ENCODE results near the gene CTNNA2.

The CTNNA2 gene

DNA sequence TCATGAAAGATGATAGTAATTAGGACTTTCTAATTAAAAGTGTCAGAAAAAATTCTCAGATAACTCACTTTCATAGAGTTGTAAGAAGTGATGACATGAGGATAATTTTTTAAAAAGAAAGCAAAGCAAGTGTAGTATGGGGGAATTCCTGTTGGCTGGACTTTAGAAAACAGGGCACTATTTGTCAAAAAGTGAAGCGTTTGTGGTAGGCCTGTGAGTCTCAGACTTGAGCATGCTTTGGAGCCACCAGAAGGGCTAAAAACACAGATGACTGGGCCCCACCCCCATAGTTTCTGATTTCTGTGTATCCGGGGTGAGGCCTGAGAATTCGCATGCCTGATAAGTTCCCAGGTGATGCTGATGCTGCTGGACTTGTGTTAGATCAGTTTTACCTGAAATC is 1014.3 kb downstream of the CTNNA2 start:
- no peak for DNase-seq

DNA sequence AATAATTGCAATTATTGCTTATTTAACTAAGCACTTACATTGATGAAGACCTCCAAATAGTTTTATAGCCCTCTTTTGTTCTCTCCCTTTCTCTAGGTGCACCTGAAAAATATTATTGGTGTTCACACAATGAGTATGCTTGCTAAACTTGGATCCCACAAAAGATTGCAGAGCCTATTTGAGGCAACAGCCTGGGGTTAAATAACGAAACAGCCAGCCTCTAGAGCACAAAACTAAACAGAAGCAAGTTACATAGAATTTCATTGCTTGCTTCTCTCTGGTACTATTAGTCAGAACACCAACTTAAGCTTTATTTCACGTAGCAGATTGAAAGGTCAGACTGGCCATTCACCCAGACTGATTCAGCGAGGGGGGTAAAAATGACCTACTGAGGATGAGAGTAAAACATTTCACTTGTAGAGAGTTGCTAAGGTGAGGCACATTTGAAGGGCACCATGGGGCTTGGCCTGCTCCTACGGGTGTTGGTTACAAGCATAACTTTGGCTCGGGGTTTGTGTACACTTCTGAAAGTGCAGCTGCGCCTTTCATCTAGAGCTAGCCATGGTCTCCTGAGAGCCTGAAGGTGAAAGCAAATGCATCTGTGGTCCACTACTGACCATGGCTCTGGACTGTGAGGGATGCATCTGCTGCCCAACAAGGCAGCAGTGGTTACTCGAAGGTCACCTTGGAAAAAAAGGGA is 1016.8 kb downstream of the CTNNA2 start:
- DNase-seq: no peak

DNA sequence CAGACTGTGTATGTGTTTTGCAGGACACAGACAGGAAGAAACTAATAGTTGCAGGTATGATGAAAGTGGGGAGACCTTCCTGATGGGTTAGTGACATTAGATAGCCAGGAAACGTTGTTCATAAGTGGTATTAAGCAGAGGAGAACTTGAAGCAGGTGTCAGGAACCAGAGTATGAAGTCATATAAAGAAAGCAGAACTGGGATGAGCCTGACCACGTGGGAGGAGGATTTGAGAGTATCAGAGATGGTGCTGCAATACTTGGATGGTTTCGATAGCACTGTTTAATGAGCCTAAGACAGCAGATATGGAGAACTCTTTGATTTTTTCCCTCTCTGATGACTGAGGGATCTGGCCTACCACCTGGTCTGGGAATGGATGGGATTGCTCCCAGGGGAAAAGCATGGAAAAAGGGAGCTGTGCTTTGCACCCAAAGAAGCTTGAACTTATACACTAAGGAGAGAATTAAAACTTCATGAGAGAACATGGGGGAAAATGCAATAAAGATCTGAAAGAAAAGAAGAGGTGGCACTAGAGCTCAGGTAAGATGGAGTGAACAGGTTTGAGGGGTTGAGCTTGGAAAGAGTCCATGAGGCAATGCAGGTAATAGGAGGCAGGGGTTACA is 1017.7 kb downstream of the CTNNA2 start:
- DNase-seq: no peak

GRCh38 chr2:80531319-80531718 is 1018.5 kb downstream of the CTNNA2 start:
- DNase-seq: no peak

GRCh38 chr2:80545420-80546210 is 1032.8 kb downstream of the CTNNA2 start:
- no peak for DNase-seq

DNA sequence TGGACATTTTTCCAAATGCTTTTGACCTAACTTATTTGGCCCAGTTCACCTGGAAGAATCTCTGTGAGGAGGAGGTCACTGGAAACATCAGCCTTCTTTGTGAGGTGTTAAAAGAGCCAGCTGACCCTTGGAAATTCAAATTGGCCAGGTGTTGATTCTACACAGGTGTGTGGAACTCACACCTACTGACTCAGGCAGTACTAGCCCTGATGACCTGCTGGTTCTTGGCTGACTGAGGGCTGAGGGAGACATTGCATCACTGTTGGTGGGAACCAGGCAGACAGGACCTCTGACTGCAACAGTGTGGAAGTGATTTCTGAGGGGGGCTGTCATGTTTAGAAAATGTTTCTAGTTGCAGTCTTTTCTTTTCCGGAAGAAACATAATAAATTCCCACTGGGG is 1033.9 kb downstream of the CTNNA2 start:
- no peak for DNase-seq

GRCh38 chr2:80547344-80547743 is 1034.5 kb downstream of the CTNNA2 start:
- no peak for DNase-seq

DNA sequence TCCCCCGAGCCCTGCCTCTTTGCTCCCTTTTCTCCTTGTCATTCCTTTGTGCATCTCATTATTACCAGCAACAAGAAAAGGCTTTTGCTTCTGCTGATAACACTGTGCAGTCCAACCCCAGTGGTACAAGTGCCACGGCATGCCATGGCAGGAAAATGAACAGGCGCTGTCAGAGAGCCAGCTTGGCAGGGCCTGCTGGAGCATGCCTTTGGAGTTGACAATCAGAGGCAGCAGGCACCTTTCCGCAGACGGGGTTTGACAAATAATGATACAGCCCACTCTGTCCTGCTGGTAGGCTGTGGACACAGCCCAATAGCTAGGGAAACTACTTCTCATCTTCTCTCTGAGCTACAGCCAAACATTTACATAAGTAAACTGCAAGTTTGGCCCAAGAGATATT is 1035.6 kb downstream of the CTNNA2 start:
- no peak for DNase-seq

GRCh38 chr2:80549901-80550300 is 1037.0 kb downstream of the CTNNA2 start:
- DNase-seq: no peak

DNA sequence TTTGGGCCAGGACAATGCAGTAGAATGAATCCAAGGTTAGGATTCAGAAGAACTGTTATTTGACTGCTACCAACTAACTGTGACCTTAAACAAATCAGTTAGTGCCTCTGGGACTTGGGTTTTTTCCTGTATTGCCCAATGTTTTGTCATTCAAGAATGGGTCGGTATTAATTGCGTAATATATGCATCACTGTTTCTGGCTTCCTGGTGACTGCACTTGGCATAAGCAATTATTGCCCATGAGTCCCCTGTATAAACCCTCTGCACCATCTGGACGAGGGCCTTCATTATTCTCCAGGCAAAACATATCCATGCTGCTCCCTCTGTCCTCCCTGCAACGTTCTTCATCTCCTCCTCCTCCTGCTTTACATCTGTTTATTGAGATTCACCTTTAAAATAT is 1047.5 kb downstream of the CTNNA2 start:
- DNase-seq: no peak

- no peak for DNase-seq
Observed at GRCh38 chr2:80568011-80568410, 1055.2 kb downstream of the CTNNA2 start.

DNA sequence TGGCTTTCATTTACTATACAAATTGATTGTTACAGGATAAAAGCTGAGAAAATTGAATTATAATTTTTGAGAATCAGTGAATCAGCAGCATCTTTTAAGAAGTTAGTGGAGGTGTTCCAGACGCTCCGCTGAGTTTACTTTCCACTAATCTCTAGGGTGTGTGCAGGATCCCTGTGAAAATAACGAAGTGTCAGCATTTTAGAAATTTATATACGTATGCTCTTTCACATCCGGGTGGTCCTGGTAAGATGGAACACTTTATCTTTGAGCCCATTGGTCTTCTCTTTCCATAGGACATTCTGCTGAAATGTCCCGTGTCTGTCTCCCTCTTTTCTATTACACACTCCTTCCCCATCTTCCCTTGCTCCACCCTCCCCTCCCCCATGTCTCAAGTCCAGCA is 1060.3 kb downstream of the CTNNA2 start:
- DNase-seq: no peak

GRCh38 chr2:80573950-80574349 is 1061.1 kb downstream of the CTNNA2 start:
- no peak for DNase-seq

DNA sequence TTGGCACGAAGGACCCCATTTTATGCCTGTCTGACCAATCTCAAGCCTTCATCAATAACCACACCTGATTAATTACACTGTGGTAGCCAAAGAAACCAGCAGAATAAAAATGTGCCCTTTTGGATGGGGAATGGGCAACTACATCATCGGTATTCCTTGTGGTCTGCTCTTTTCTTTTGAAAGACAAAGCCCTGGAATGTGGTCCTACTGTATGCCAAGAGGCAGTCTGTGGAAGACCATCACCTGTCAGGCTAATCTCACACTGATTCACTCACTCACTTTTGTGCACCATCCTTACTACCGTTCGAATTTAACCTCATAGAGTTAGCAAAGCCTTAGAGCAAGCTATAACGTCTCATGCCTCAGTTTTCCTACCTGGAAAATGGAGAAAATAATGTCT is 1066.9 kb downstream of the CTNNA2 start:
- DNase-seq: no peak

DNA sequence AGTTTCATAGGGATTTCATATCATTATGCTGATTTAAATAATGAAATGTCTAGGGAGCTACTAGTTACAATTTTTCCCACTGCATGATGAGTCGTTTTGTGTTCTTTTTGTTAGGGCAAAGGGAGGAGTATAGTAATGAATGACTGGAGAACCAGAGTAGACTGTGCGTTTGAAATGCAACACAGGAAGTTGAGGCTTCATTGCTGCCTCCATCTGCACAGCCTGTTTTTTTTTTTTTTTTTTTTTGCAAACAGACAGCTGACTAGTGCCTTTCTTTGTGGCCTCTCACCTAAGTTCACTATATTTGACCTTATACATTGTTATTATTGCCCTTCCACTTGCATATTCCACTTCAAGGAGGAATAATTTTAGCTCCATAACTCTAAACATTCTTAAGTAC is 1078.4 kb downstream of the CTNNA2 start:
- no peak for DNase-seq

GRCh38 chr2:80592106-80592505 is 1079.3 kb downstream of the CTNNA2 start:
- DNase-seq: no peak

DNA sequence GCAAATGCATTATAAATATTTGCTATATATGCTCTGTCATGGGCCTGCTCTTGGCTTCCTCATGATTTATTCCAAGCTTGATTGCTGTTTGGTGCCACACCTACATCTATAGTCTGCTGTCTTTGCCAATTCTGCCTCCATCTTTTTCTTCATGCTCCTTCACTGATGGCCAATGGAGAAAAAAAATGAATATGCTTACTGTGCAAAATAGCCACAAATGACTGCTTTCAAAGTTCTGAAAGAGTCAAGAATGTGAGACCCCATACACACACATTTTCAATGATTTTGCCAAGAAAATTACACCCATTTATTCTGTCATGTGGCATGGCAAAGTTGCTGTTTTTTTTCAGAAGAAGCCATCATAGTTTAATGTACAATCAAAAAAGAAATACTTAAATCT is 1097.3 kb downstream of the CTNNA2 start:
- no peak for DNase-seq

DNA sequence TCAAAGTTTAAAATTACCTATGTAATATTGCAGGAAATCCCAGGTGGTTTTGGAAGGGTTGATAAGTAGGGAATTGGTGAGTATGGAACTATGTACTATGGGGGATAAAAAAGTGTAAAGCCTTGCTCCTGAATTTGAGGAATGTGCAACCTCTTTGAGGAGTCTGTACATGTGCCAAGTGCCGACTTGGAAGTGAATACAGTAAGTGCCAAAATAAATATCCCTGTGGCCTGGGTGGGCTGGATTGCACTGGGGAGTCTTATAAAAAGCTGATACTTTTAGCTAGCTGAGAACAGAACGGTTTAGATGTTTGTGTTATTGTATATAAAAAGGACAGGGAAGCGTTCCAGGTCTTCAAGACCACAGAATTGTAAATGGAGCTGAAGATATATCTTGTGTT is 1108.8 kb downstream of the CTNNA2 start:
- DNase-seq: no peak

GRCh38 chr2:80624062-80624461 is 1111.2 kb downstream of the CTNNA2 start:
- no peak for DNase-seq

DNA sequence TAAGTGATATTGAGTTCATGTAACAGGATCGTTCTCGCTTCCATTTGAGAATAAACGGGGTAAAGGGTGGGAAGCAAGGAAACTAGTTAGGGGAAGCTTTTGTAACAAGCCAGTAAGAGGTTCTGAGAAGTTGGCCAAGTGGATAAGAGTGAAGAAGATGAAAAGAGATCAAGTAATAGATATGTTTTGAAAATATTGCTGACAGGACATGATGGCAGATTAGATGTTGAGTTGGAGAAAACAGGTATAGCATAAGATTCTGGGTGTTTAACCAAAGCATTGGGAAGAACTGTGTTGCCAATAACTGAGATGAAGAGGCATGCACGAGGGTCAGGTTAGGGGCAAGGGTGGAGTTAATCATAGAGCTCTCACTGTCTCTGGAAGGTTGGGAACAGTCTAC is 1121.7 kb downstream of the CTNNA2 start:
- no peak for DNase-seq

GRCh38 chr2:80638783-80639182 is 1125.9 kb downstream of the CTNNA2 start:
- DNase-seq: no peak

DNA sequence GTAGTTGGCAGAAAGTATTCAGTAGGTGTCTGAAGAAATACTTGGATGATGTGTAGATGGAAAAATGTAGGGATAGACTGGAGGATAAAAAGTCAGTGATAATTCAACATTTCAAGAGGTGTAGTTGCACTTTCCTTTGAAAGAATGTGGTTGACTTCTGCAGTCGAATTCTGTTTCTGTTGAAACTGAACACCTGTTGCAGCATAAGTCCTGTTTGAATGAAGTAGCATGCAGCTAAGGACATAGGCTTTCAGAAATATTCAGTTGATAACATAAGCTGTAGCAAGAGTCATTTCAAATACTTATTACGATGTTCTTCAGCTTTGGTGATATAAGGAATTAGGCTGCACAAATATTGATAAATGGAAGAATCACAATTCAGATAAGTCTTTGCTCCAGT is 1129.6 kb downstream of the CTNNA2 start:
- DNase-seq: no peak

- no peak for DNase-seq
Observed at GRCh38 chr2:80643598-80643997, 1130.7 kb downstream of the CTNNA2 start.

GRCh38 chr2:80651435-80651834 is 1138.6 kb downstream of the CTNNA2 start:
- DNase-seq: no peak
